Uterus (tissue), 4 donors: ENCODE measurements around the gene GTSE1. TPM values are rescaled to one million over a fixed set of nuclear protein-coding genes. Genes with fewer than 3 reads are reported as not detected.

Source experiments
- DNase-seq, 2 donors: peaks; one replicate each; pipeline ENCODE4 v3.0.0-alpha.2; 2019 to 2020
- H3K27ac ChIP-seq, 2 donors: fragments of 200-600 bp; sonication (generic); 1 replicate in 1 of 2; 2 replicates in 1 of 2; pipeline ENCODE4 v1.5.1; 2016 to 2018
- H3K27me3 ChIP-seq, 2 donors: fragments of 200-600 bp; sonication (generic); one replicate each; pipeline ENCODE4 v1.5.1; 2018 to 2019; ENCODE audit warnings: control low read depth in 1 of 2
- H3K36me3 ChIP-seq, 2 donors: fragments of 200-600 bp; sonication (generic); one replicate each; pipeline ENCODE4 v1.5.1; 2019; ENCODE audit warnings: control low read depth in 1 of 2
- H3K4me1 ChIP-seq, 2 donors: fragments of 200-600 bp; sonication (generic); one replicate each; pipeline ENCODE4 v1.5.1; 2018 to 2019; ENCODE audit warnings: control low read depth in 1 of 2
- H3K4me3 ChIP-seq, 2 donors: fragments of 200-600 bp; sonication (generic); 1 replicate in 1 of 2; 2 replicates in 1 of 2; pipeline ENCODE4 v1.5.1; 2018 to 2019; ENCODE audit warnings: mild to moderate bottlenecking in 1 of 2
- H3K9me3 ChIP-seq, 2 donors: fragments of 200-600 bp; sonication (generic); one replicate each; pipeline ENCODE4 v1.5.1; 2019; ENCODE audit warnings: control low read depth in 1 of 2
- POLR2A ChIP-seq, 2 donors: fragments of 450-650 bp; IDR thresholded peaks; one replicate each; pipeline ENCODE4 v1.6.1; 2016; ENCODE audit warnings: antibody characterized with exemption in 2 of 2, mild to moderate bottlenecking in 1 of 2, moderate library complexity in 1 of 2
- intact Hi-C: fragments of 100-400 bp; cut with DNase I; formaldehyde crosslinking; loops from one replicate; pipeline ENCODE4 v1.15.1; 2023; ENCODE audit warnings: low total_unique reads
- total RNA-seq, 4 donors: library from RNA; depleted of rRNA in 3 of 4; stranded (reverse); fragments of >200 nt in 3 of 4; gene quantifications; one replicate each; pipeline versions ENCODE4 v1.1.0 to v1.2.4, GENCODE V29; 2014 to 2023
- TF ChIP-seq, protein P1 (sequence below), 4 experiments: fragments of 200-600 bp in 2 of 4; fragments of 450-650 bp in 2 of 4; sonication (generic) in 2 of 4; IDR thresholded peaks; one replicate each; pipeline ENCODE4 v1.5.1; 2016 to 2019; ENCODE audit warnings: antibody characterized with exemption in 4 of 4, mild to moderate bottlenecking in 2 of 4, moderate library complexity in 1 of 4
- donor health status: DM: yes; HTN: yes; CAD: no.

The GTSE1 gene
- total RNA-seq, 4 donors from 2014 or later, result 0.21 to 6.9 TPM; not detected in 2

DNA sequence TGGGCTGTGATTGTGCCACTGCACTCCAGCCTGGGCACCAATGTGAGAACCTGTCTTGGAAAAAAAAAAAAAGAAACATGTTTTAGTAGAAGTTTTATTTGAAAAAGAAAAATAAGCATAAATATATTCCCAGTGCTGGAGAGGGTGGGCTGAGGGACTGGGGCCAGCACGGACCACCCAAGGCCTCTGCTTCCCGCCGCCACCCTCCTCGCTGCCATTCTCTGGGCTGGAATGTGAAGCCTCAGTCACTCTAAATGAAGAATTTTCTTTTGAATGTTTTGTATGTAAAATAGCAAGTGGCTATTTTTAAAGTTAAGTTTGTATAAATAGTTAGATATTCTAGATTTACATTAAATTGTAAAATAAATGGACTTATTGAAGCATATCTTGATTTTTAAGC is 33.8 kb downstream of the GTSE1 start:
- H3K27me3 ChIP-seq, result no peaks in the 10 kb centered on the region
- no peaks in the 10 kb centered on the region for H3K4me1 ChIP-seq
- H3K4me3 ChIP-seq, result no peak overlapping the region
- TF ChIP-seq, protein P1, sequence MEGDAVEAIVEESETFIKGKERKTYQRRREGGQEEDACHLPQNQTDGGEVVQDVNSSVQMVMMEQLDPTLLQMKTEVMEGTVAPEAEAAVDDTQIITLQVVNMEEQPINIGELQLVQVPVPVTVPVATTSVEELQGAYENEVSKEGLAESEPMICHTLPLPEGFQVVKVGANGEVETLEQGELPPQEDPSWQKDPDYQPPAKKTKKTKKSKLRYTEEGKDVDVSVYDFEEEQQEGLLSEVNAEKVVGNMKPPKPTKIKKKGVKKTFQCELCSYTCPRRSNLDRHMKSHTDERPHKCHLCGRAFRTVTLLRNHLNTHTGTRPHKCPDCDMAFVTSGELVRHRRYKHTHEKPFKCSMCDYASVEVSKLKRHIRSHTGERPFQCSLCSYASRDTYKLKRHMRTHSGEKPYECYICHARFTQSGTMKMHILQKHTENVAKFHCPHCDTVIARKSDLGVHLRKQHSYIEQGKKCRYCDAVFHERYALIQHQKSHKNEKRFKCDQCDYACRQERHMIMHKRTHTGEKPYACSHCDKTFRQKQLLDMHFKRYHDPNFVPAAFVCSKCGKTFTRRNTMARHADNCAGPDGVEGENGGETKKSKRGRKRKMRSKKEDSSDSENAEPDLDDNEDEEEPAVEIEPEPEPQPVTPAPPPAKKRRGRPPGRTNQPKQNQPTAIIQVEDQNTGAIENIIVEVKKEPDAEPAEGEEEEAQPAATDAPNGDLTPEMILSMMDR (IDR thresholded peaks at IDR 0.05), result no peak
- TF ChIP-seq POLR2A (IDR thresholded peaks at IDR 0.05), result no peak
- H3K9me3 ChIP-seq, result no peaks in the 10 kb centered on the region
- no peaks in the 10 kb centered on the region for H3K36me3 ChIP-seq
- no peak for DNase-seq
- no peak overlapping the region for H3K27ac ChIP-seq
- intact Hi-C loops, result no loop called here

DNA sequence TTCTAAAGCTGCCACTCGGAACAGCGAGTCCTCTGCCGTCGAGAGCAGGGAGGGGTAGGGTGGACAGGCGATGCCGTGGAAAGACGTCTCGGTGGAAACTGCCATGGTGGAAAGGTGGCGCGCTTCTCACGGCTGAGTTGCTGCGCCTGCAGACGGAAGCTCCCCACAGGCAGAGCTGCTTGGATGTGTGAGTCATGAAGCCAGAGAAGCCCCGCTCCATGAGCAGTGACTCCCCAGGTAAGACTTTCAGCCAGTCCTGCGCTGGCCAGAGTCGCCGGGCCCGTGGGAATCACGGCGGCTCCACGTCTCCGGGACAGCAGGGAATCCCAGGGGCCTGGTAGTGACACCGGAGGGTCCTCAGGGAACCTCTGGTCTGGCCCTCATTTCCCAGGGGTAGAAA is 34.8 kb downstream of the GTSE1 start:
- DNase-seq, result no peak
- Histone ChIP-seq H3K4me3 (no peak overlapping the region), H3K27ac (no peak overlapping the region), H3K9me3 (no peaks in the 10 kb centered on the region), H3K36me3 (no peaks in the 10 kb centered on the region), H3K27me3 (no peaks in the 10 kb centered on the region), H3K4me1 (peaks cover 0 to 3% of the 10 kb centered on the region in 2 donors)
- no peak for TF ChIP-seq POLR2A (IDR thresholded peaks at IDR 0.05)
- TF ChIP-seq, protein P1 (IDR thresholded peaks at IDR 0.05), result no peak
- intact Hi-C loops, result no loop called here

DNA sequence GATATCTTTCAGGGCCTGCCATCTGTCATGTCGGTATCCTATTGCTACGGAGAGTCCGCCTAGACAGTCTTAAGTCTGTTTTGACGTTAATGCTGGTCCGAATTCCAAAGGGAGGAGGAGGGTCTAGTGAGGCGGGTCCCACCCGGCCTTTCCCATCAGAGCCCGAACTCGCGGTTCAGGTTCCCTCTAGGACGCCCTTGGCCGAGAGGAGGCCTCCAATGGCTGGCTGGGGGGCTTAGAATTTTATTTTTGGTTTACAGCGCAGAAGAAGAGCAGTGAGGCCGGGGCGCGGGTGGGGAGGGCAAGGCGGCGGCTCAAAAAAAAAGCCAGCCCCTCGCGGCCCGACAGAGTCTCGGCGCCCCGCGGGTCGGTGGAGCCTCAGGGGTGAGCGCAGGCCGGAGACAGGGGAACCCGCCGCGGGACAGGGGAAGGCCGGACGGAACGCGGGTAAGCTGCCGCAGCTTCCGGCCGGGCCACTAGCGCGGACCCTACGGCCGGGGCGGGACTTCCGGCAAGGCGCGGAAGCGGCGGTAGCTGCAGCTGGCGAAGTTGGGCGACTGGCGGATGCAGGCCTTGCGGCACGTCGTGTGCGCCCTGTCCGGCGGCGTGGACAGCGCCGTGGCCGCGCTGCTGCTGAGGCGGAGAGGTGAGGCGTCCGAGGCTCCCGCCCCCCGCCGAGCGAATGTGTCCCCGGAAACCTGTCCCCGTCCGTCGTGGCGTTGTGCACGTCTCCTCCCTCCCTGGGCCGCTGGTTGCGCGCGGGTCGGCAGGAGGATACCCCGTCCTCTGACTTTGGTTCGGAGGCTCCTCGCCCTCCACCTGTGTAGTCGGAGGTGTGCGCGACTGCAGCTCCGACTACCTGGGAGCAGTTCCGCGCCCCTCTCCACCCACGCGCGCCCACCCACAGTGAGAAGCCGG is 38.8 kb downstream of the GTSE1 start, which contains the start of gene TRMU:
TRMU (plus strand) TSS at position 514 of the 918 bp plus-strand sequence; CDS start at position 565, 51 bp downstream.
- peak; percentile 75 to 84 for DNase-seq
- Histone ChIP-seq H3K4me3 (peak within 1 kb of the TSS; percentile 88), H3K27ac (peak within 1 kb of the TSS; percentile 87 to 91), H3K27me3 (no peaks in the 10 kb centered on the region), H3K4me1 (peaks cover 0 to 8% of the 10 kb centered on the region in 2 donors), H3K9me3 (no peaks in the 10 kb centered on the region), H3K36me3 (no peaks in the 10 kb centered on the region)
- intact Hi-C loops, result no loop called here
- TF ChIP-seq, protein P1 (IDR thresholded peaks at IDR 0.05), result peak in 1 of 4 experiments; percentile 26
- TF ChIP-seq POLR2A (IDR thresholded peaks at IDR 0.05), result peak; percentile 20 to 54

- no peak for DNase-seq
- intact Hi-C loops, result no loop called here
- Histone ChIP-seq H3K4me1 (peaks cover 0 to 8% of the 10 kb centered on the region in 2 donors), H3K9me3 (no peaks in the 10 kb centered on the region), H3K27me3 (no peaks in the 10 kb centered on the region), H3K4me3 (peak overlapping the region; percentile 88), H3K36me3 (no peaks in the 10 kb centered on the region), H3K27ac (peak overlapping the region; percentile 87 to 91)
- TF ChIP-seq POLR2A (IDR thresholded peaks at IDR 0.05), result no peak
- TF ChIP-seq, protein P1 (IDR thresholded peaks at IDR 0.05), result no peak
Observed at GRCh38 chr22:46336119-46337078, 39.7 kb downstream of the GTSE1 start.
